HCT116 (cell line): ENCODE data around the gene CRB1. TPM values are rescaled to one million over a fixed set of nuclear protein-coding genes. Genes with fewer than 3 reads are reported as not detected.
"Not testable (repeated sequence)": the region's sequence is repeated elsewhere in the genome, so short reads cannot be mapped to it uniquely, and the experiment has no call there.

Experiments
- ATAC-seq: fragments of 200-7000 bp; cut with Tn5 transposase; 2 replicates; pipeline ENCODE4 v1.9.1; 2020; ENCODE audit warnings: mild to moderate bottlenecking, moderate library complexity
- BruUV-seq: library from RNA; stranded (reverse); fragments of 400-500 nt; replicated peaks from 2 replicates; lab custom pipeline; 2021; lab: Mats Ljungman, UMichigan
- CTCF ChIA-PET: fragments of 300-600 bp; sonication (Branson Sonifier 250); formaldehyde crosslinking; loops from one replicate; lab custom pipeline; 2021; ENCODE audit warnings: antibody characterized with exemption; lab: Charles Lee
- POLR2A ChIA-PET: fragments of 300-600, 350-600 bp; sonication (Branson Sonifier 250); formaldehyde crosslinking; loops from one replicate; lab custom pipeline; 2021; ENCODE audit warnings: antibody characterized with exemption; lab: Charles Lee
- RAD21 ChIA-PET, 2 experiments: fragments of 300-600 bp; sonication (Branson Sonifier 250); formaldehyde crosslinking; loops; one replicate each; lab custom pipeline; 2023; ENCODE audit warnings: low total read pairs in 2 of 2; ENCODE audit not compliant: uncharacterized antibody in 2 of 2, unreplicated experiment in 2 of 2, low non-redundant PET in 1 of 2; lab: Charles Lee
- DNase-seq: peaks from one replicate; pipeline ENCODE4 v3.0.0-alpha.2; 2010; ENCODE audit warnings: low read depth, low spot score
- H2AFZ ChIP-seq: fragments of 200-600 bp; shearing (Covaris generic), sonication (generic); 2 replicates; pipeline ENCODE4 v1.6.1; 2017; ENCODE audit warnings: low read depth, mixed run types, mixed read lengths, antibody characterized with exemption, low read length; ENCODE audit not compliant: poor library complexity, severe bottlenecking
- H3K27ac ChIP-seq: 2 replicates; pipeline ENCODE4 v1.5.1; 2012; ENCODE audit warnings: low read depth, low read length
- H3K27me3 ChIP-seq: fragments of 200-600 bp; sonication (generic); 2 replicates; pipeline ENCODE4 v1.6.1; 2016; ENCODE audit warnings: mixed run types, low read length, mixed read lengths; ENCODE audit not compliant: insufficient read depth
- H3K36me3 ChIP-seq, 2 experiments: fragments of 200-500 bp in 1 of 2; fragments of 200-600 bp in 1 of 2; sonication (Bioruptor generic) in 1 of 2; sonication (generic) in 1 of 2; 2 replicates each; pipeline versions ENCODE4 v1.5.1 to v1.6.1; 2014 to 2016; ENCODE audit warnings: low read length in 2 of 2, inconsistent platforms in 1 of 2, mixed read lengths in 1 of 2, mixed run types in 1 of 2; ENCODE audit not compliant: insufficient read depth in 2 of 2, control insufficient read depth in 1 of 2
- H3K4me1 ChIP-seq, 2 experiments: fragments of 200-600 bp in 1 of 2; sonication (generic) in 1 of 2; 2 replicates each; pipeline versions ENCODE4 v1.5.1 to v1.6.1; 2012 to 2017; ENCODE audit warnings: low read length in 2 of 2, inconsistent platforms in 1 of 2, mild to moderate bottlenecking in 1 of 2, mixed read lengths in 1 of 2, mixed run types in 1 of 2, moderate library complexity in 1 of 2; ENCODE audit not compliant: insufficient read depth in 2 of 2, control insufficient read depth in 1 of 2
- H3K4me2 ChIP-seq: fragments of 200-600 bp; sonication (generic); 2 replicates; pipeline ENCODE4 v1.6.1; 2017; ENCODE audit warnings: mixed run types, low read length, mixed read lengths
- H3K4me3 ChIP-seq, 2 experiments: fragments of 200-600 bp in 1 of 2; sonication (generic) in 1 of 2; replicated peaks in 1 of 2; 2 replicates each; pipeline ENCODE4 v1.5.1; 2011 to 2016; ENCODE audit warnings: low read length in 2 of 2, control low read depth in 1 of 2, low read depth in 1 of 2, mild to moderate bottlenecking in 1 of 2, mixed read lengths in 1 of 2, mixed run types in 1 of 2
- H3K79me2 ChIP-seq: fragments of 200-600 bp; sonication (generic); 2 replicates; pipeline ENCODE4 v1.6.1; 2017; ENCODE audit warnings: mild to moderate bottlenecking, mixed run types, low read length, moderate library complexity, mixed read lengths; ENCODE audit not compliant: insufficient read depth
- H3K9ac ChIP-seq: fragments of 200-600 bp; sonication (generic); 2 replicates; pipeline ENCODE4 v1.6.1; 2016; ENCODE audit warnings: low read length, mixed read lengths
- H3K9me2 ChIP-seq: fragments of 200-600 bp; sonication (generic), shearing (Covaris generic); 2 replicates; pipeline ENCODE4 v1.6.1; 2017; ENCODE audit warnings: mixed run types, mild to moderate bottlenecking, moderate library complexity; ENCODE audit not compliant: insufficient read depth
- H3K9me3 ChIP-seq, 2 experiments: fragments of 200-500 bp in 1 of 2; fragments of 200-600 bp in 1 of 2; sonication (Bioruptor generic) in 1 of 2; sonication (generic) in 1 of 2; 2 replicates each; pipeline ENCODE4 v1.6.1; 2014 to 2017; ENCODE audit warnings: low read length in 2 of 2, mixed read lengths in 2 of 2, inconsistent platforms in 1 of 2, low read depth in 1 of 2, mild to moderate bottlenecking in 1 of 2, mixed run types in 1 of 2, moderate library complexity in 1 of 2; ENCODE audit not compliant: control insufficient read depth in 1 of 2, insufficient read depth in 1 of 2
- H4K20me1 ChIP-seq: fragments of 200-600 bp; sonication (generic), shearing (Covaris generic); 2 replicates; pipeline ENCODE4 v1.6.1; 2017; ENCODE audit warnings: mixed run types, mild to moderate bottlenecking, moderate library complexity; ENCODE audit not compliant: insufficient read depth
- EGR1 ChIP-seq: IDR thresholded peaks from 2 replicates; pipeline ENCODE4 v1.6.1; 2012; ENCODE audit warnings: low read depth
- EZH2 ChIP-seq: fragments of 200-600 bp; sonication (generic); IDR thresholded peaks from 2 replicates; pipeline ENCODE4 v1.6.1; 2017; ENCODE audit warnings: antibody characterized with exemption, mixed run types
- JUND ChIP-seq: IDR thresholded peaks from 2 replicates; pipeline ENCODE4 v1.6.1; 2012
- POLR2AphosphoS5 ChIP-seq: IDR thresholded peaks from 2 replicates; pipeline ENCODE4 v1.6.1; 2011; ENCODE audit warnings: mild to moderate bottlenecking, low read depth, low read length, moderate library complexity
- RAD21 ChIP-seq: IDR thresholded peaks from 2 replicates; pipeline ENCODE4 v1.6.1; 2012; ENCODE audit warnings: low read depth, mild to moderate bottlenecking
- TCF7L2 ChIP-seq: IDR thresholded peaks from 2 replicates; pipeline ENCODE4 v1.7.0; 2011; ENCODE audit warnings: borderline replicate concordance, inconsistent platforms; ENCODE audit not compliant: insufficient read depth, insufficient read length; ENCODE audit errors: extremely low read depth
- ZFX ChIP-seq: fragments of 450-650 bp; IDR thresholded peaks from 2 replicates; pipeline ENCODE4 v1.6.1; 2017
- ZNF274 ChIP-seq: fragments of 200-500 bp; sonication (Bioruptor generic); IDR thresholded peaks from 2 replicates; pipeline ENCODE4 v1.6.1; 2014; ENCODE audit warnings: mild to moderate bottlenecking, low read depth, low read length, inconsistent platforms
- intact Hi-C: fragments of 100-400 bp; cut with micrococcal nuclease; formaldehyde crosslinking; loops from 2 replicates; pipeline ENCODE4 v1.10.0; 2022
- total RNA-seq: library from RNA; stranded (reverse); gene quantifications from one replicate; pipeline ENCODE4 v1.2.1, GENCODE V29; 2021; ENCODE audit not compliant: unreplicated experiment
- TF ChIP-seq, protein P1 (sequence below): IDR thresholded peaks from 2 replicates; pipeline ENCODE4 v1.6.1; 2012
- TF ChIP-seq, protein P2 (sequence below), 3 experiments: fragments of 200-600 bp in 1 of 3; sonication (generic) in 1 of 3; IDR thresholded peaks in 2 of 3; conservative IDR thresholded peaks in 1 of 3; 2 replicates each; pipeline ENCODE4 v1.5.1; 2012 to 2017; ENCODE audit warnings: low read depth in 2 of 3, low read length in 2 of 3, antibody characterized with exemption in 1 of 3, borderline replicate concordance in 1 of 3, control low read depth in 1 of 3, mild to moderate bottlenecking in 1 of 3, mixed read lengths in 1 of 3, mixed run types in 1 of 3, moderate library complexity in 1 of 3; ENCODE audit not compliant: insufficient read depth in 1 of 3
- TF ChIP-seq, protein P3 (sequence below): IDR thresholded peaks from 2 replicates; pipeline ENCODE4 v1.6.1; 2012

CRB1 gene
- total RNA-seq, 1 experiment from 2014 or later: 0.07 TPM

DNA sequence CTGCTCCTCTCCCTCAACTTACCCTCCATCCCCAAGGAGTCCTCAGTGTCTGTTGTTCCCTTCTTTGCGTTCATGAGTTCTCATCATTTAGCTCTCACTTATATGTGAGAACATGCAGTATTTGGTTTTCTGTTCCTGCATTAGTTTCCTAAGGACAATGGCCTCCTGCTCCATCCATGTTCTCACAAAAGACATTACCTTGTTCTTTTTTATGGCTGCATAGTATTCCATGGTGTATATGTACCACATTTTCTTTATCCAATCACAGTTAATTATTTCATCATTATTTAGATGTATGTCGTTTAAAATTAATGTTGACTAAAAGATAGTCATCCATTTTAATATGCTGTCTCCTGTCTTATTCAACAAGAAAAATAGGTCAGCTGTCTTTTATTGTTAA lies 134.1 kb downstream of the CRB1 start:
- Histone ChIP-seq H3K9me3 (no peaks in the 10 kb centered on the region), H3K27ac (no peak overlapping the region), H3K9me2 (no peaks in the 10 kb centered on the region), H3K27me3 (no peaks in the 10 kb centered on the region), H4K20me1 (no peaks in the 10 kb centered on the region), H3K4me3 (no peak overlapping the region), H3K4me1 (no peaks in the 10 kb centered on the region), H3K4me2 (no peak overlapping the region)
- ChIA-PET CTCF (no interaction called here), POLR2A (no interaction called here)
- intact Hi-C loops: loop anchor here (10.0 kb wide), 1 partner anchor 1063 kb away; no protein-coding TSS in a partner anchor
- DNase-seq: no peak
- TF ChIP-seq, protein P1, sequence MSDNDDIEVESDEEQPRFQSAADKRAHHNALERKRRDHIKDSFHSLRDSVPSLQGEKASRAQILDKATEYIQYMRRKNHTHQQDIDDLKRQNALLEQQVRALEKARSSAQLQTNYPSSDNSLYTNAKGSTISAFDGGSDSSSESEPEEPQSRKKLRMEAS: no peak
- TF ChIP-seq TCF7L2 (no peak), EZH2 (no peak), POLR2AphosphoS5 (no peak), EGR1 (no peak), ZNF274 (no peak), RAD21 (no peak), JUND (no peak), ZFX (no peak)
- TF ChIP-seq, protein P2, sequence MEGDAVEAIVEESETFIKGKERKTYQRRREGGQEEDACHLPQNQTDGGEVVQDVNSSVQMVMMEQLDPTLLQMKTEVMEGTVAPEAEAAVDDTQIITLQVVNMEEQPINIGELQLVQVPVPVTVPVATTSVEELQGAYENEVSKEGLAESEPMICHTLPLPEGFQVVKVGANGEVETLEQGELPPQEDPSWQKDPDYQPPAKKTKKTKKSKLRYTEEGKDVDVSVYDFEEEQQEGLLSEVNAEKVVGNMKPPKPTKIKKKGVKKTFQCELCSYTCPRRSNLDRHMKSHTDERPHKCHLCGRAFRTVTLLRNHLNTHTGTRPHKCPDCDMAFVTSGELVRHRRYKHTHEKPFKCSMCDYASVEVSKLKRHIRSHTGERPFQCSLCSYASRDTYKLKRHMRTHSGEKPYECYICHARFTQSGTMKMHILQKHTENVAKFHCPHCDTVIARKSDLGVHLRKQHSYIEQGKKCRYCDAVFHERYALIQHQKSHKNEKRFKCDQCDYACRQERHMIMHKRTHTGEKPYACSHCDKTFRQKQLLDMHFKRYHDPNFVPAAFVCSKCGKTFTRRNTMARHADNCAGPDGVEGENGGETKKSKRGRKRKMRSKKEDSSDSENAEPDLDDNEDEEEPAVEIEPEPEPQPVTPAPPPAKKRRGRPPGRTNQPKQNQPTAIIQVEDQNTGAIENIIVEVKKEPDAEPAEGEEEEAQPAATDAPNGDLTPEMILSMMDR (IDR thresholded peaks at IDR 0.05 in 2 of 3, conservative IDR thresholded peaks at IDR 0.05 in 1 of 3; ENCODE audit: borderline replicate concordance in 1 of 3, insufficient read depth in 1 of 3, low read depth in 2 of 3, low read length in 2 of 3): no peak
- TF ChIP-seq, protein P3, sequence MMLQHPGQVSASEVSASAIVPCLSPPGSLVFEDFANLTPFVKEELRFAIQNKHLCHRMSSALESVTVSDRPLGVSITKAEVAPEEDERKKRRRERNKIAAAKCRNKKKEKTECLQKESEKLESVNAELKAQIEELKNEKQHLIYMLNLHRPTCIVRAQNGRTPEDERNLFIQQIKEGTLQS: no peak
- TF ChIP-seq, all 23 proteins: peak for 0
- BruUV-seq: no TSS peak
- no peak for ATAC-seq
- no peaks in the 10 kb centered on the region for H3K36me3 ChIP-seq
- H3K79me2 ChIP-seq: no peaks in the 10 kb centered on the region
- H3K9ac ChIP-seq: no peak overlapping the region
- RAD21 ChIA-PET: no interaction called here
- H2AFZ ChIP-seq: no peak overlapping the region

DNA sequence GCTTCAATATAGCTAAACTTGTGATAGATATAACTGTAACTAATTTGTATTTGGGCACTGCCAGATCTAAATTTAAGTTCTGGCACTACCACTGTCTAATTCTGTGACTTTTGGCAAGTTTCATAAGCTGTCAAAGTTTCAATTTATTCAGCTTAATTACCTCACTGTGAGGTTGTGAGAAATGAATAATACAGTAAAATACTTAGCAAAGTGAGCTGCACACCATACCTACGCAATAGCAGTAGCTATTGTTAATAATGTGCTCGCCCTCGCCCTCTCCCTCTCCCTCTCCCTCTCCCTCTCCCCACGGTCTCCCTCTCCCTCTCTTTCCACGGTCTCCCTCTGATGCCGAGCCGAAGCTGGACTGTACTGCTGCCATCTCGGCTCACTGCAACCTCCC lies 136.7 kb downstream of the CRB1 start:
- H3K9ac ChIP-seq, H3K79me2 ChIP-seq, H3K27me3 ChIP-seq, POLR2A ChIA-PET, H3K27ac ChIP-seq, CTCF ChIA-PET, H2AFZ ChIP-seq, BruUV-seq, H3K4me1 ChIP-seq, H3K4me3 ChIP-seq, H3K9me2 ChIP-seq, H4K20me1 ChIP-seq, H3K9me3 ChIP-seq, DNase-seq, H3K4me2 ChIP-seq, ATAC-seq, H3K36me3 ChIP-seq: not testable (repeated sequence)
- intact Hi-C loops: loop anchor here (10.0 kb wide), 1 partner anchor 1060 kb away; no protein-coding TSS in a partner anchor
- RAD21 ChIA-PET: interaction anchor here in 1 of 2 experiments (0.6 kb wide), 1 partner anchor 150 kb away, joined by 7 read pairs; no protein-coding TSS in a partner anchor

DNA sequence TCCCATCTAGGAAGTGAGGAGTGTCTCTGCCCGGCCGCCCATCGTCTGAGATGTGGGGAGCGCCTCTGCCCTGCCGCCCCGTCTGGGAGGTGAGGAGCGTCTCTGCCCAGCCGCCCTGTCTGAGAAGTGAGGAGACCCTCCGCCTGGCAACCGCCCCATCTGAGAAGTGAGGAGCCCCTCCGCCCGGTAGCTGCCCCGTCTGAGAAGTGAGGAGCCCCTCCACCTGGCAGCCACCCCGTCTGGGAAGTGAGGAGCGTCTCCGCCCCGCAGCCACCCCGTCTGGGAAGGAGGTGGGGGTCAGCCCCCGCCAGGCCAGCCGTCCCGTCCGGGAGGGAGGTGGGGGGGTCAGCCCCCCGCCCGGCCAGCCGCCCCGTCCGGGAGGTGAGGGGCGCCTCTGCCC lies 137.6 kb downstream of the CRB1 start:
- H3K4me3 ChIP-seq, DNase-seq, H2AFZ ChIP-seq, H4K20me1 ChIP-seq, ATAC-seq, CTCF ChIA-PET, H3K27ac ChIP-seq, H3K4me2 ChIP-seq, H3K27me3 ChIP-seq, H3K9ac ChIP-seq, H3K4me1 ChIP-seq, H3K36me3 ChIP-seq, H3K9me3 ChIP-seq, BruUV-seq, RAD21 ChIA-PET, H3K79me2 ChIP-seq, H3K9me2 ChIP-seq, POLR2A ChIA-PET: not testable (repeated sequence)
- intact Hi-C loops: loop anchor here (10.0 kb wide), 1 partner anchor 1059 kb away; no protein-coding TSS in a partner anchor
